SK-N-SH treated with all-trans-retinoic acid at 6 μM for 48 hours (cell line): ENCODE results near the gene OR2B2.
A peak's percentile ranks its signal among the peaks of the same experiment; 100 is the strongest.

Experiments used
- ATAC-seq: fragments of 200-7000 bp; cut with Tn5 transposase; 3 replicates; pipeline ENCODE4 v1.9.1; 2020; ENCODE audit warnings: mild to moderate bottlenecking, moderate library complexity
- ARNTL ChIP-seq: fragments of 450-650 bp; formaldehyde crosslinking; IDR thresholded peaks from 2 replicates; pipeline ENCODE4 v1.5.0; 2020; ENCODE audit warnings: low read depth, mild to moderate bottlenecking, moderate library complexity, borderline replicate concordance
- BACH2 ChIP-seq: fragments of 250-450 bp; sonication (Bioruptor Pico); IDR thresholded peaks from 2 replicates; pipeline ENCODE4 v1.9.0; 2021; ENCODE audit warnings: mild to moderate bottlenecking, borderline replicate concordance
- CREB5 ChIP-seq: fragments of 250-450 bp; sonication (Bioruptor Pico); IDR thresholded peaks from 2 replicates; pipeline ENCODE4 v1.5.1; 2020; ENCODE audit warnings: low read depth, mild to moderate bottlenecking, moderate library complexity
- CSDC2 ChIP-seq: fragments of 250-450 bp; sonication (Bioruptor Pico); IDR thresholded peaks from 2 replicates; pipeline ENCODE4 v1.5.0; 2020; ENCODE audit warnings: mild to moderate bottlenecking, moderate library complexity
- CSRNP3 ChIP-seq: fragments of 250-450 bp; sonication (Bioruptor Pico); IDR thresholded peaks from 2 replicates; pipeline ENCODE4 v1.5.1; 2021; ENCODE audit warnings: mild to moderate bottlenecking, moderate library complexity
- ESRRG ChIP-seq: fragments of 250-450 bp; sonication (Bioruptor Pico); IDR thresholded peaks from 2 replicates; pipeline ENCODE4 v1.6.1; 2021; ENCODE audit warnings: mild to moderate bottlenecking
- GLIS3 ChIP-seq: fragments of 250-450 bp; sonication (Bioruptor Pico); IDR thresholded peaks from 2 replicates; pipeline ENCODE4 v1.5.0; 2020; ENCODE audit warnings: mild to moderate bottlenecking, moderate library complexity
- ISL1 ChIP-seq: fragments of 250-450 bp; sonication (Bioruptor Pico); IDR thresholded peaks from 2 replicates; pipeline ENCODE4 v2.1.2; 2022; ENCODE audit warnings: mild to moderate bottlenecking, moderate library complexity
- OSR1 ChIP-seq: fragments of 250-450 bp; sonication (Bioruptor Pico); IDR thresholded peaks from 2 replicates; pipeline ENCODE4 v1.8.0; 2022; ENCODE audit warnings: moderate library complexity, mild to moderate bottlenecking, inconsistent platforms
- PATZ1 ChIP-seq: fragments of 250-450 bp; sonication (Bioruptor Pico); IDR thresholded peaks from 2 replicates; pipeline ENCODE4 v1.8.0; 2020; ENCODE audit warnings: mild to moderate bottlenecking, moderate library complexity, borderline replicate concordance
- POU6F1 ChIP-seq: fragments of 250-450 bp; sonication (Bioruptor Pico); IDR thresholded peaks from 2 replicates; pipeline ENCODE4 v1.8.0; 2021; ENCODE audit warnings: low read depth, mild to moderate bottlenecking, moderate library complexity, borderline replicate concordance
- PPARA ChIP-seq: fragments of 250-450 bp; sonication (Bioruptor Pico); IDR thresholded peaks from 2 replicates; pipeline ENCODE4 v1.5.0; 2020; ENCODE audit warnings: mild to moderate bottlenecking, borderline replicate concordance
- RARB ChIP-seq: fragments of 250-450 bp; sonication (Bioruptor Pico); IDR thresholded peaks from 2 replicates; pipeline ENCODE4 v1.8.0; 2021; ENCODE audit warnings: mild to moderate bottlenecking, moderate library complexity
- SNAI2 ChIP-seq: fragments of 250-450 bp; sonication (Bioruptor Pico); IDR thresholded peaks from 2 replicates; pipeline ENCODE4 v1.5.0; 2020; ENCODE audit warnings: mild to moderate bottlenecking, moderate library complexity
- TCF4 ChIP-seq: fragments of 250-450 bp; sonication (Bioruptor Pico); IDR thresholded peaks from 2 replicates; pipeline ENCODE4 v1.8.0; 2021; ENCODE audit warnings: mild to moderate bottlenecking, moderate library complexity, borderline replicate concordance
- TOX ChIP-seq: fragments of 250-450 bp; sonication (Bioruptor Pico); IDR thresholded peaks from 2 replicates; pipeline ENCODE4 v1.8.0; 2021; ENCODE audit warnings: mild to moderate bottlenecking, moderate library complexity, borderline replicate concordance
- TSHZ2 ChIP-seq: fragments of 250-450 bp; sonication (Bioruptor Pico); IDR thresholded peaks from 2 replicates; pipeline ENCODE4 v1.5.0; 2020; ENCODE audit warnings: mild to moderate bottlenecking, moderate library complexity
- ZC3H10 ChIP-seq: fragments of 250-450 bp; sonication (Bioruptor Pico); IDR thresholded peaks from 2 replicates; pipeline ENCODE4 v1.5.1; 2021; ENCODE audit warnings: mild to moderate bottlenecking, moderate library complexity
- ZFP3 ChIP-seq: fragments of 250-450 bp; sonication (Bioruptor Pico); IDR thresholded peaks from 2 replicates; pipeline ENCODE4 v1.5.0; 2020; ENCODE audit warnings: mild to moderate bottlenecking, moderate library complexity
- ZFP30 ChIP-seq: fragments of 450-650 bp; formaldehyde crosslinking; IDR thresholded peaks from 2 replicates; pipeline ENCODE4 v1.5.0; 2022; ENCODE audit warnings: mild to moderate bottlenecking, moderate library complexity
- ZNF565 ChIP-seq: fragments of 450-650 bp; formaldehyde crosslinking; conservative IDR thresholded peaks from 2 replicates; pipeline ENCODE4 v1.5.0; 2020; ENCODE audit warnings: low read depth, mild to moderate bottlenecking, moderate library complexity
- ZNF70 ChIP-seq: fragments of 450-650 bp; formaldehyde crosslinking; IDR thresholded peaks from 2 replicates; pipeline ENCODE4 v1.5.0; 2020; ENCODE audit warnings: mild to moderate bottlenecking, moderate library complexity
- ZNF8 ChIP-seq: fragments of 450-650 bp; formaldehyde crosslinking; IDR thresholded peaks from 2 replicates; pipeline ENCODE4 v1.5.0; 2020; ENCODE audit warnings: mild to moderate bottlenecking, moderate library complexity

OR2B2 gene

GRCh38 chr6:27864906-27865849 is 47.0 kb downstream of the OR2B2 start:
- peak; percentile 74 for ATAC-seq
- TF ChIP-seq ZNF70 (CRISPR knock-in tag) (no peak; the same call in 1 of the 2 replicates), CSRNP3 (no peak), CSDC2 (CRISPR knock-in tag) (peak; percentile 86; the same call in 1 of the 2 replicates), TSHZ2 (no peak; the same call in 1 of the 2 replicates), PPARA (peak; percentile 98), TOX (no peak), ZC3H10 (CRISPR knock-in tag) (0 out of 2 replicates have a peak, but pooled peaks have one; percentile 20), ISL1 (CRISPR knock-in tag) (no peak), ZFP30 (CRISPR knock-in tag) (peak; percentile 68), OSR1 (no peak), RARB (CRISPR knock-in tag) (no peak), TCF4 (no peak), POU6F1 (CRISPR knock-in tag) (no peak), SNAI2 (CRISPR knock-in tag) (peak; percentile 97), GLIS3 (no peak), ESRRG (CRISPR knock-in tag) (no peak), BACH2 (CRISPR knock-in tag) (peak; percentile 95), ZFP3 (CRISPR knock-in tag) (peak; percentile 64; the same call in 1 of the 2 replicates), ZNF565 (CRISPR knock-in tag) (peak; percentile 91), ARNTL (CRISPR knock-in tag) (peak; percentile 82; the same call in 1 of the 2 replicates), ZNF8 (CRISPR knock-in tag) (peak; percentile 35; the same call in 1 of the 2 replicates), PATZ1 (CRISPR knock-in tag) (no peak), CREB5 (CRISPR knock-in tag) (peak; percentile 98)
- TF ChIP-seq, all 23 proteins: peak for 11
